ENCODE results near the gene EVL. TPM values are rescaled to one million over a fixed set of nuclear protein-coding genes. Genes with fewer than 3 reads are reported as not detected.

The EVL gene
- total RNA-seq, 2 experiments from 2014 or later: 206 to 298 TPM

DNA sequence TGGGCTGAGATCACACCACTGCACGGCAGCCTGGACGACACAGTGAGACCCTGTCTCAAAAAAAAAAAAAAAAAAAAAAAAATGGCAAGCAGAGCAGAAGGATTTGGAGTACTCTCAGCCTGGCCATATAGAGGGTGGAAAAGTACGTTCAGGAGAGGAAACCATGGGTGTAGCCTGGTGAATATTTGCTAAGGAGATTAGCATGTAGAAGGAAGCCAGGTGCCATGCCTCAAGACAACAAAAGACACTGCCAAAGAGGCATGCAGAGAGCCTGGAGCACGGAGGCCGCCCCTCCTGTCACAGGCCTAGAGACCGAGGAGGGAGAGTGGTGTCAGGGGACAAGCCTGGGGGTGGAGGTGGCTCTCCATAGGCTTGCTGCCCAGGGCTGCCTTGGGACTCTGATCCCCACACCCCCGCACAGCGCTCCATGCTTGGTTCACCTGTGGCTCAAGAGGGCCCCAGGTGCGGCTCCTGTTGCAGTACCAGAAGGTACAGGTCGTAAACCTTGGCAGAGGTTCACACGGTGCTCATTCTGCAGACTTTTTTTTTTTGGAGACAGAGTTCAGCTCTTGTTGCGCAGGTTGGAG is 122.1 kb downstream of the EVL start:
- DNase-seq (ENCODE audit: low spot score): no peak
- intact Hi-C loops (cut with micrococcal nuclease; ENCODE audit: unreplicated experiment): no loop called here
- H3K4me3 ChIP-seq (ENCODE audit: low read depth, low read length, poor library complexity, severe bottlenecking): no peak overlapping the region
- peaks cover 7% of the 10 kb centered on the region for H3K4me1 ChIP-seq (ENCODE audit: insufficient read depth, low read length, poor library complexity, severe bottlenecking)
- ChIA-PET CTCF (ENCODE audit: unreplicated experiment) (no interaction called here), POLR2A (interaction anchor here (0.6 kb wide), 2 partner anchors 116 to 519 kb away, joined by 3 to 4 read pairs; no protein-coding TSS in a partner anchor)
- no peak overlapping the region for H3K27ac ChIP-seq (ENCODE audit: low read depth, low read length, poor library complexity, severe bottlenecking)
- no peak overlapping the region for H3K4me2 ChIP-seq (ENCODE audit: low read length)
- H3K36me3 ChIP-seq (ENCODE audit: insufficient read depth, low read length): no peaks in the 10 kb centered on the region
- no peaks in the 10 kb centered on the region for H3K9me3 ChIP-seq (ENCODE audit: low read length)
- no peaks in the 10 kb centered on the region for H3K9me2 ChIP-seq (ENCODE audit: insufficient read depth, low read length)
- no peak overlapping the region for H2AFZ ChIP-seq (ENCODE audit: low read length)
- TF ChIP-seq CTCF (conservative IDR thresholded peaks at IDR 0.05; ENCODE audit: low read length) (no peak), EZH2phosphoT487 (IDR thresholded peaks at IDR 0.05; ENCODE audit: borderline replicate concordance, low read depth, low read length) (no peak)
- H4K20me1 ChIP-seq (ENCODE audit: insufficient read depth, low read length): no peaks in the 10 kb centered on the region
- H3K79me2 ChIP-seq (ENCODE audit: insufficient read depth, low read depth, low read length): no peaks in the 10 kb centered on the region
- BruUV-seq (replicated peaks): no TSS peak

DNA sequence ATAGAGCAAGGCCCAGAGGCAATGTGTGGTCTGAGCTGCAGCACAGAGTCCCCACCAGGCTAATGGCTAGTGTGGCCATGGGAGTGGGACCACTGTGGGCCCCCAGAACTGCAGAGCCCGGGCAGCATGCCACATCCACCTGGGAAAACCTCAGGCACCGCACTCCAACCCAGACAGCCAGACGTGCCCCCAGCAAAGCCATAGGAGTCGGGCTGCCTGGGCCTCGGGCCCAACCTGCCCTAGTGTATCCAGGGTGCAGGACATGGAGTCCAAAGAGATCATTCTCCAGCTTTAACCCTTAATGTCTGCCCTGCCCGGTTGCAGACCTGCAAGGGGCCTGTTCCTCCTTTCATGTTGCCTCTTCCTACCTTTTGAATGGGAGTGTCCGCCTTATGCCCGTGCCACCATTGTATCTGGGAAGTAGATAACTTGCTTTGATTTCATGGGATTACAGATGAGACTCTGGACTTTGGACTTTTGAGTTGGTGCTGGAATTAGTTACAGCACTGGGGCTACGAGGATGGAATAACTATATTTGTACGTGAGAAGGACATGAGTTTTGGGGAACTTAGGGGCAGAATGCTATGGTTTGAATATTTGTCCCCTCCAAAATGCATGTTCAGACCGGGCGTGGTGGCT is 123.3 kb downstream of the EVL start:
- Histone ChIP-seq H3K4me2 (ENCODE audit: low read length) (no peak overlapping the region), H3K27ac (ENCODE audit: low read depth, low read length, poor library complexity, severe bottlenecking) (no peak overlapping the region), H3K4me1 (ENCODE audit: insufficient read depth, low read length, poor library complexity, severe bottlenecking) (peaks cover 15% of the 10 kb centered on the region), H3K9me2 (ENCODE audit: insufficient read depth, low read length) (no peaks in the 10 kb centered on the region), H3K9me3 (ENCODE audit: low read length) (no peaks in the 10 kb centered on the region), H3K36me3 (ENCODE audit: insufficient read depth, low read length) (no peaks in the 10 kb centered on the region), H3K4me3 (ENCODE audit: low read depth, low read length, poor library complexity, severe bottlenecking) (no peak overlapping the region), H3K79me2 (ENCODE audit: insufficient read depth, low read depth, low read length) (no peaks in the 10 kb centered on the region), H2AFZ (ENCODE audit: low read length) (no peak overlapping the region), H4K20me1 (ENCODE audit: insufficient read depth, low read length) (no peaks in the 10 kb centered on the region)
- TF ChIP-seq EZH2phosphoT487 (IDR thresholded peaks at IDR 0.05; ENCODE audit: borderline replicate concordance, low read depth, low read length): no peak
- no peak for TF ChIP-seq CTCF (conservative IDR thresholded peaks at IDR 0.05; ENCODE audit: low read length)
- intact Hi-C loops (cut with micrococcal nuclease; ENCODE audit: unreplicated experiment): no loop called here
- CTCF ChIA-PET (ENCODE audit: unreplicated experiment): no interaction called here
- POLR2A ChIA-PET: interaction anchor here (0.7 kb wide), 1 partner anchor 705 kb away, joined by 3 read pairs; no protein-coding TSS in a partner anchor
- DNase-seq (ENCODE audit: low spot score): no peak
- BruUV-seq (replicated peaks): no TSS peak

DNA sequence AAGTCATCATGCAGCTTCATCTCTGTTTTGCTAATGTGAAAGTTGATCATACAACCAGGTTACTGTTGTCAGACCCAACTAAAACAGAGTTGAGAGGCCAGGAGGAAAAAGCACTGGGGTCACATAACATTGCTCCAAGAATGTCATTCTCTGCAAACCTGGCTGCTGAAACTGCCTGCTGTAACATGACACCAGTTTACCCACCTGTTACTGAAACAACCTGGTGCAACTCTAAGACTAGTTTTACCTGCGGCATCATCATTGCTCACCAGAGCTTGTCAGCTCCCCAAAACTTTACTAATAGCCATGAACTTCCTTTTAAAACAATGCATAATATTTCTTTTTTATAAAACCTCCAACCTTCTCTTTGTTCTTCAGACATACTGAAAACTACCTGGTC is 124.9 kb downstream of the EVL start:
- intact Hi-C loops (cut with micrococcal nuclease; ENCODE audit: unreplicated experiment): no loop called here
- Histone ChIP-seq H3K9me2 (ENCODE audit: insufficient read depth, low read length) (no peaks in the 10 kb centered on the region), H4K20me1 (ENCODE audit: insufficient read depth, low read length) (no peaks in the 10 kb centered on the region), H3K36me3 (ENCODE audit: insufficient read depth, low read length) (no peaks in the 10 kb centered on the region), H2AFZ (ENCODE audit: low read length) (no peak overlapping the region), H3K4me3 (ENCODE audit: low read depth, low read length, poor library complexity, severe bottlenecking) (no peak overlapping the region), H3K4me2 (ENCODE audit: low read length) (no peak overlapping the region), H3K9me3 (ENCODE audit: low read length) (no peaks in the 10 kb centered on the region), H3K4me1 (ENCODE audit: insufficient read depth, low read length, poor library complexity, severe bottlenecking) (peaks cover 17% of the 10 kb centered on the region), H3K79me2 (ENCODE audit: insufficient read depth, low read depth, low read length) (no peaks in the 10 kb centered on the region), H3K27ac (ENCODE audit: low read depth, low read length, poor library complexity, severe bottlenecking) (no peak overlapping the region)
- no peak for DNase-seq (ENCODE audit: low spot score)
- no TSS peak for BruUV-seq (replicated peaks)
- CTCF ChIA-PET (ENCODE audit: unreplicated experiment): no interaction called here
- POLR2A ChIA-PET: interaction anchor here (0.6 to 1.5 kb wide), 3 partner anchors 15 to 209 kb away, joined by 3 read pairs; no protein-coding TSS in a partner anchor
- no peak for TF ChIP-seq CTCF (conservative IDR thresholded peaks at IDR 0.05; ENCODE audit: low read length)
- no peak for TF ChIP-seq EZH2phosphoT487 (IDR thresholded peaks at IDR 0.05; ENCODE audit: borderline replicate concordance, low read depth, low read length)
